K562 (cell line): ENCODE results near the gene ZNF552. TPM values are rescaled to one million over a fixed set of nuclear protein-coding genes. Genes with fewer than 3 reads are reported as not detected.

Experiments
- CREB1 ChIP-seq, 2 experiments: sonication (generic) in 1 of 2; formaldehyde crosslinking in 1 of 2; IDR thresholded peaks; 2 replicates each; pipeline versions ENCODE4 v1.6.1 to v1.8.0; 2012 to 2022; ENCODE audit warnings: inconsistent platforms in 1 of 2, mild to moderate bottlenecking in 1 of 2, missing genetic modification reagents in 1 of 2, moderate library complexity in 1 of 2
- E2F5 ChIP-seq: sonication (generic); formaldehyde crosslinking; IDR thresholded peaks from 2 replicates; pipeline ENCODE4 v1.8.0; 2022; ENCODE audit warnings: mild to moderate bottlenecking, missing genetic modification reagents
- E2F8 ChIP-seq: fragments of 450-650 bp; IDR thresholded peaks from 2 replicates; pipeline ENCODE4 v1.7.1; 2018; ENCODE audit warnings: mild to moderate bottlenecking, low read depth; ENCODE audit not compliant: partially characterized antibody
- KAT7 ChIP-seq: sonication (generic); formaldehyde crosslinking; IDR thresholded peaks from 2 replicates; pipeline ENCODE4 v1.8.0; 2022; ENCODE audit warnings: missing genetic modification reagents, mild to moderate bottlenecking, borderline replicate concordance
- MBD2 ChIP-seq: sonication (generic); IDR thresholded peaks from 2 replicates; pipeline ENCODE4 v1.6.1; 2016; ENCODE audit warnings: low read depth, borderline replicate concordance
- MCM3 ChIP-seq: fragments of 450-650 bp; IDR thresholded peaks from 2 replicates; pipeline ENCODE4 v1.6.1; 2016
- NR2C2 ChIP-seq, 2 experiments: fragments of 200-800 bp in 1 of 2; sonication (Bioruptor generic) in 1 of 2; sonication (generic) in 1 of 2; formaldehyde crosslinking in 1 of 2; IDR thresholded peaks; 2 replicates each; pipeline versions ENCODE4 v1.6.1 to v1.8.0; 2016 to 2022; ENCODE audit warnings: mild to moderate bottlenecking in 1 of 2, missing compliant biosample characterization in 1 of 2, missing genetic modification characterization in 1 of 2, missing genetic modification reagents in 1 of 2
- RBM14 ChIP-seq: fragments of 200-400 bp; formaldehyde crosslinking; IDR thresholded peaks from 2 replicates; pipeline ENCODE4 v1.6.1; 2018; ENCODE audit warnings: low read depth, mild to moderate bottlenecking, low read length, moderate library complexity, borderline replicate concordance; ENCODE audit not compliant: insufficient read depth
- TBP ChIP-seq: optimal IDR thresholded peaks from 2 replicates; pipeline ENCODE3; 2011; ENCODE audit warnings: low read depth, low read length, improper control_type of control experiment
- THAP7 ChIP-seq: fragments of 250-450 bp; sonication (Bioruptor Pico); IDR thresholded peaks from 2 replicates; pipeline ENCODE4 v1.5.0; 2021
- VEZF1 ChIP-seq: fragments of 200-800 bp; sonication (Bioruptor generic); IDR thresholded peaks from 2 replicates; pipeline ENCODE4 v1.6.1; 2017; ENCODE audit warnings: missing genetic modification characterization, missing compliant biosample characterization
- ZBTB33 ChIP-seq: sonication (generic); formaldehyde crosslinking; IDR thresholded peaks from 2 replicates; pipeline ENCODE4 v1.8.1; 2023; ENCODE audit warnings: mild to moderate bottlenecking, missing genetic modification reagents
- ZMIZ1 ChIP-seq, 2 experiments: fragments of 150-350 bp in 1 of 2; IDR thresholded peaks; 2 replicates each; pipeline ENCODE4 v1.6.1; 2012 to 2016; ENCODE audit warnings: low read depth in 2 of 2, low read length in 2 of 2, mild to moderate bottlenecking in 1 of 2, moderate library complexity in 1 of 2
- ZNF354B ChIP-seq: fragments of 250-450 bp; sonication (Bioruptor Pico); IDR thresholded peaks from 2 replicates; pipeline ENCODE4 v1.4.0; 2020
- polyA plus RNA-seq, 8 experiments: library from polyadenylated mRNA; depleted of rRNA in 4 of 8; stranded (reverse) in 5 of 8; unstranded in 3 of 8; fragments of >200 nt; fragmentation: Nextera tagmentation in 2 of 8; fragmentation: Illumina TruSeq in 1 of 8; extraction: Ambion mirVana in 2 of 8; extraction: Trizol in 1 of 8; gene quantifications; 2 replicates each; pipeline versions ENCODE4 v1.2.1 to v1.2.3, GENCODE V29; 2011 to 2014; ENCODE audit warnings: inconsistent platforms in 1 of 8, missing spikeins in 1 of 8
- total RNA-seq, 7 experiments: library from RNA; depleted of rRNA in 6 of 7; stranded (reverse); fragments of >200 nt in 6 of 7; fragmentation: Illumina TruSeq in 2 of 7; extraction: Trizol in 2 of 7; gene quantifications; 2 replicates each; pipeline versions ENCODE4 v1.2.1 to v1.2.3, GENCODE V29; 2011 to 2021; ENCODE audit warnings: low replicate concordance in 1 of 7

Gene ZNF552
- total and polyA plus RNA-seq, 9 of the 15 experiments (the other 6 are each of a cell fraction or from before 2014, with no cell fraction given) = 4.4 to 12.4 (median 8.5) TPM

- TF ChIP-seq NR2C2 (CRISPR knock-in tag; IDR thresholded peaks at IDR 0.05) (no peak), NR2C2 (tag; IDR thresholded peaks at IDR 0.05) (peak; percentile 92), E2F8 (peak; percentile 84), THAP7 (no peak), E2F5 (CRISPR knock-in tag) (no peak), CREB1 (IDR thresholded peaks at IDR 0.05) (no peak), CREB1 (CRISPR knock-in tag; IDR thresholded peaks at IDR 0.05) (peak; percentile 70), ZNF354B (CRISPR knock-in tag) (no peak), VEZF1 (CRISPR knock-in tag) (no peak), RBM14 (no peak), MBD2 (peak; percentile 68; the same call in 1 of the 2 replicates), MCM3 (no peak), KAT7 (CRISPR knock-in tag) (peak; percentile 26; the same call in 1 of the 2 replicates), TBP (peak; percentile 84), ZBTB33 (CRISPR knock-in tag) (no peak), ZMIZ1 (IDR thresholded peaks at IDR 0.05; ENCODE audit: low read depth in 2 of 2, low read length in 2 of 2) (no peak)
Measured at GRCh38 chr19:57819475-57820148, 4.9 kb upstream of the ZNF552 start (continued).
